ENCODE results near the gene IDI1.
"Not testable (repeated sequence)": the region's sequence is repeated elsewhere in the genome, so short reads cannot be mapped to it uniquely, and the experiment has no call there.

The IDI1 gene

DNA sequence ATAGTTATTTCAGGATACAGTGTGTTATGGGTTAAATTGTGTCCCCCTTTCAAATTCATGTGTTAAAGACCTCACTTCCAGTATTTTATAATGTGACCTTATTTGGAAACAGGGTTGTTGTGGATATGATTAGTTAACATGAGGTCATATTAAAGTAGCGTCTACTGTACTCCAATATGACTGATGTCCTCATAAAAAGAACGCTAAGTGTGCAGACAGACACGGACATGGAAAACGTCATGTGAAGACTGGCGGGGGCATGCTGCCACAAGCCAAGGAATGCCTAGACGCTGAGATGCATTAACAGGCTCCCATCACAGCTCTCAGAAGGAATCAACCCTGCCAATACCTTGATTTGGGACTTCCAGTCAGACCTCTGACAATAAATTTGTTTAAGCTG, 5.8 kb upstream of the IDI1 start:
- peaks cover 29 to 50% of the 10 kb centered on the region in 2 donors for H3K4me1 Mint-ChIP-seq
- ATAC-seq (replicated peaks): no peak
- no peaks in the 10 kb centered on the region for H3K9me3 Mint-ChIP-seq
- H3K4me3 Mint-ChIP-seq: peak overlapping the region; percentile 57 to 100
- no peaks in the 10 kb centered on the region for H3K27me3 Mint-ChIP-seq
- no peak overlapping the region for H3K27ac Mint-ChIP-seq
- peaks cover 26 to 46% of the 10 kb centered on the region in 2 donors for H3K36me3 Mint-ChIP-seq
- no peak for DNase-seq

DNA sequence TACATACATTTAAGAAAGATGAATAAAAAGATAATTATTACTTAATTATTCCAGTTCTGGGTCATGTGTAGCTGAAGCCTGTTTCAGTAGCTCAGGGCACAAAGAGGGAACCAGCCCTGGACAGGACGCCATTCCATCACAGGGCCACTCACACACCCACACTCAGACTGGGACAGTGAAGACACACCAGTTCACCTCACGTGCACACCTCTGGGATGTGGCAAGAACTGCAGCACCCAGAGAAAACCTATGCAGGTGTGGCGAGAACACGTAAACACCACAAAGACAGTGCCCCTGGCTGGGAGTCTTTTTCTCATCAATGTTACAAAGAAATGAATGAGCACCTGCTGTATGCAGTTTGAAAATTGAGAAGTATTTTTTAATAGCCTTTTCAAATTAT, 1.6 kb upstream of the IDI1 start:
- Mint-ChIP-seq H3K4me3 (peak overlapping the region; percentile 69 to 96), H3K27ac (peak overlapping the region; percentile 79), H3K4me1 (peaks cover 21 to 50% of the 10 kb centered on the region in 2 donors), H3K36me3 (peaks cover 33 to 54% of the 10 kb centered on the region in 2 donors), H3K27me3 (no peaks in the 10 kb centered on the region), H3K9me3 (no peaks in the 10 kb centered on the region)
- ATAC-seq (replicated peaks) (no peak), DNase-seq (peak; percentile 22)

DNA sequence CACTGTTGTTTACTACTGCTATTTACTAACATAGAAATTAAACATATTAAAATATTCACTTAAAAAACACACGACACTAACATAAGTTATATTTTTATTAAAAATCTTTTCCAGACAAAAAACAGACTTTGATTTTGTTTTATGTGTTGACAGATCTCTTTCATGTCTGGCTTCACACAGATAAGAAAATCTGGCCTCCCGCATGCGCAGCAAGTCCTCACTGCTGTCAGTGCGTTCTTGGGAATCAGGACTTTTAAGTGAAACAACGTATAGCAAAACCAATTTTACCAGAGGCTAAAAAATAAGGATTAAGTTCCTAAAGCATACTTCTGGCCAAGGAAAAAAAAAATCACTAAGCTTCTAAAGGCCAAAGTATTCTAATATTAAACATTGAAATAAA, 1.2 kb upstream of the IDI1 start:
- no peak for DNase-seq
- Mint-ChIP-seq H3K4me1 (peaks cover 24 to 51% of the 10 kb centered on the region in 2 donors), H3K27me3 (no peaks in the 10 kb centered on the region), H3K9me3 (no peaks in the 10 kb centered on the region), H3K36me3 (peaks cover 37 to 58% of the 10 kb centered on the region in 2 donors), H3K4me3 (peak overlapping the region; percentile 96), H3K27ac (peak overlapping the region; percentile 98)
- ATAC-seq (replicated peaks): no peak

DNA sequence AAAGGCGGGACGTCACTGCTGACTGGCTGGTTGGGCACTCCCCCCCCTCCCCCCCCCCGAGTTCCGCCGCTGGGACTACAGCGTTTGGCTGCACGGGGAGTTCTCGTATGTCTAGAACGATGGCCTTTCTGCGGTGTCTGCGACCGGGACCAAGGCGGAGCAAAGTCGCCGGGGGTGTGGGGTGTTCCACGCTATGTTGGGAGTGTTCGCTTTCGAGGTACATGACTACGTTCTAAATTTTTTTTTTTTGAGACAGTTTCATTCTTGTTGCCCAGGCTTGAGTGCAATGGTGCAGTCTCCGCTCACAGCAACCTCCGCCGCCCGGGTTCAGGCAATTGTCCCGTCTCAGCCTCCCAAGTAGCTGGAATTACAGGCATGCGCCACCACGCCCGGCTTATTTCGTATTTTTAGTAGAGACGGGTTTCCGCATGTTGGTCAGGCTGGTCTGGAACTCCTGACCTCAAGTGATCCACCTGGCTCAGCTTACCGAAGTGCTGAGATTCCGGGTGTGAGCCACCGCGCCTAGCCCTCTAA, 573 bp upstream of the IDI1 start:
- Mint-ChIP-seq H3K36me3 (peaks cover 39 to 61% of the 10 kb centered on the region in 2 donors), H3K9me3 (no peaks in the 10 kb centered on the region), H3K4me3 (peak overlapping the region; percentile 96), H3K27me3 (no peaks in the 10 kb centered on the region), H3K27ac (peak overlapping the region; percentile 98), H3K4me1 (peaks cover 27 to 51% of the 10 kb centered on the region in 2 donors)
- ATAC-seq (replicated peaks): no peak
- DNase-seq: no peak

DNA sequence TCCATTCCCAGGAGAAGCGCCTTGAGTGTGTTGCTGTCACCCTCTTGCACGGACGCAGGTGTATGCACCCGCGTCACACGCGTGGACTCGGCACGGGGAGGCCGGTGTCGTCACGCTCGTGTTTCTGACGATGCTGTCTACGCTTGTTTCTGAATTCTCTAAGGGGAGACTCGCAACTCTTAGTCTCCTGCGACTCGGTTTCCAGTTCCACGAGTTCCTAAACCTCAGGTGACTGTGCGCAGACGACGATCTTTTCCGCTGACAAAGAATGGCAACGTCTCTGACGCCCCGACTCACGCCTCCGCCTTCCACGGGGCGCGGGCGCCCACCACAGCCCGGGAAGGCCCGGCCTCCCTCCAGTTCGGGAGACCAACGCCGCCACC, 579 bp downstream of the IDI1 start:
- peaks cover 29 to 51% of the 10 kb centered on the region in 2 donors for H3K4me1 Mint-ChIP-seq
- H3K27ac Mint-ChIP-seq: peak overlapping the region; percentile 98
- H3K27me3 Mint-ChIP-seq: no peaks in the 10 kb centered on the region
- ATAC-seq (replicated peaks) (peak; percentile 15 to 17), DNase-seq (no peak)
- H3K9me3 Mint-ChIP-seq: no peaks in the 10 kb centered on the region
- peak overlapping the region; percentile 96 for H3K4me3 Mint-ChIP-seq
- H3K36me3 Mint-ChIP-seq: peaks cover 40 to 60% of the 10 kb centered on the region in 2 donors

DNA sequence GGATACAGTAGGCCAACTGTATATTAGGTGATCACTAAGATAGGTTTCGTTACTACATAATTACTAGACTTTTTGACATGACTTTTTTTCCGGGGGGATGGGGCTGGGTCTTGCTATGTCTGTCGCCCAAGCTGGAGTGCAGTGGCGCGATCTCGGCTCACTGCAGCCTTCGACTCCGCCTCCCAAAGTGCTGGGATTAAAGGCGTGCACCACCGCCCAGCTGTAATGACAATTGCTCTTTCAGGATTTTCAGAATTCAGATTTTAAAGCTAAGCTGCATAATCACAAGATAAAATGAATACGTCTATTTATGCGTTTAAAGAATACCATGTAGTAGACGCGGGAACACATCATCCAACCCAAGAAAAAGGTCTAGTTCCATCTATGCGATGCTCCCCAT, 982 bp downstream of the IDI1 start:
- ATAC-seq (replicated peaks) (no peak), DNase-seq (no peak)
- H3K4me1 Mint-ChIP-seq: peaks cover 30 to 50% of the 10 kb centered on the region in 2 donors
- peaks cover 41 to 59% of the 10 kb centered on the region in 2 donors for H3K36me3 Mint-ChIP-seq
- H3K27ac Mint-ChIP-seq: peak overlapping the region; percentile 98
- no peaks in the 10 kb centered on the region for H3K27me3 Mint-ChIP-seq
- peak overlapping the region; percentile 96 for H3K4me3 Mint-ChIP-seq
- H3K9me3 Mint-ChIP-seq: no peaks in the 10 kb centered on the region

DNA sequence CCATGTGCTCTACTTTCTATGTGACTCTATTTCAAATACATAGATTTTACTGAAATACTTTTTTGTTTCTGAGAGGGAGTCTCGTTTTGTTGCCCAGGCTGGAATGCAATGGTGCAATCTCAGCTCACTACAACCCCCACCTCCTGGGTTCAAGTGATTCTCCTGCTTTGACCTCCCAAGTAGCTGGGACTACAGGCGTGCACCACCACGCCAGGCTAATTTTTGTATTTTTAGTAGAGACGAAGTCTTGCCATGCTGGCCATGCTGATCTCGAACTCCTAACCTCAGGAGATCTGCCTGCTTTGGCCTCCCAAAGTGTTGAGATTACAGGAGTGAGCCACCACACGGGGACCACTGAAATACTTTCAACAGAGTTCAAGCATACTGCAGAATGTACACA, 3.5 kb downstream of the IDI1 start:
- DNase-seq: no peak
- ATAC-seq (replicated peaks): no peak
- H3K27ac Mint-ChIP-seq: peak overlapping the region; percentile 91
- peak overlapping the region; percentile 70 to 75 for H3K4me3 Mint-ChIP-seq
- peaks cover 25 to 41% of the 10 kb centered on the region in 2 donors for H3K4me1 Mint-ChIP-seq
- H3K27me3 Mint-ChIP-seq: no peaks in the 10 kb centered on the region
- no peaks in the 10 kb centered on the region for H3K9me3 Mint-ChIP-seq
- H3K36me3 Mint-ChIP-seq: peaks cover 33 to 49% of the 10 kb centered on the region in 2 donors

DNA sequence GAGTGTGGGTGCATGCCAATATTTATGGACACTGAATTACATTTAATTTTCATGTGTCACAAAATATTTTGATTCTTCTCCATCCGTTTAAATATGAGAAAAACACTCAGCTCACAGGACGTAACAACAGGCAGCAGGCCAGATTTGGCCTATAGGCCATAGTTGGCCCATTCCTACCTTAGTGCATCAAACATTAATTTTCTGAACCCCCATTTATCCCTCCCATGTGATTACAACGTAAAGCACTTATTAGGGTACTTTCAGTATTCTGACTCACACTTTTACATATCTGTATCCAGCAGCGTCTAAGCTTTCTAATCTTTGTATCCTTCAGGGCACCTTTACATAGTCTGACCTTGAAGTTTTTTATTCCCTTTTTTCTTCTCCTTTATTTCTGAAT, 4.0 kb downstream of the IDI1 start:
- ATAC-seq (replicated peaks) (no peak), DNase-seq (no peak)
- peak overlapping the region; percentile 70 to 75 for H3K4me3 Mint-ChIP-seq
- H3K27me3 Mint-ChIP-seq: no peaks in the 10 kb centered on the region
- no peaks in the 10 kb centered on the region for H3K9me3 Mint-ChIP-seq
- peaks cover 37 to 53% of the 10 kb centered on the region in 2 donors for H3K36me3 Mint-ChIP-seq
- peaks cover 28 to 41% of the 10 kb centered on the region in 2 donors for H3K4me1 Mint-ChIP-seq
- peak overlapping the region; percentile 91 for H3K27ac Mint-ChIP-seq

DNA sequence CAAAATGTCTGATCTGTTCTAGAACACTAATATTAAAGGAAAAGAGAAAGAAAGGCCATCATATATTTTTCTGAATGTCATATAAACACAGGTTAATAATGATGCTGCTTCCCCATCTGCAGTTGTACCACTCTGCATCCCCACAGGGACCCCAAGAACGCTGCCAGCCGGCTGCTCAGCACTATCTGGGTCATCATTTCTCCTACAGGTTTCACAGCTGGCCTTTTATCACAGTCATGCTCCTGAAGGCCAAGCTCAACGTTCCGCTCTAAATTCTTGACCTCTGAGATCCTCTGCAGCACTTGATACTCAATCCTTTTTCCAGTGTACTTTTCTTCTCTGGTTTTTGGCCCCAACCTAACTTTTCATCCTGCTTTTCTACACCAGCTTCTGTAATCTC, 4.8 kb downstream of the IDI1 start:
- peak overlapping the region; percentile 70 to 75 for H3K4me3 Mint-ChIP-seq
- peaks cover 37 to 53% of the 10 kb centered on the region in 2 donors for H3K36me3 Mint-ChIP-seq
- H3K9me3 Mint-ChIP-seq: no peaks in the 10 kb centered on the region
- peaks cover 28 to 41% of the 10 kb centered on the region in 2 donors for H3K4me1 Mint-ChIP-seq
- no peaks in the 10 kb centered on the region for H3K27me3 Mint-ChIP-seq
- H3K27ac Mint-ChIP-seq: peak overlapping the region; percentile 91
- DNase-seq: no peak
- ATAC-seq (replicated peaks): no peak

DNA sequence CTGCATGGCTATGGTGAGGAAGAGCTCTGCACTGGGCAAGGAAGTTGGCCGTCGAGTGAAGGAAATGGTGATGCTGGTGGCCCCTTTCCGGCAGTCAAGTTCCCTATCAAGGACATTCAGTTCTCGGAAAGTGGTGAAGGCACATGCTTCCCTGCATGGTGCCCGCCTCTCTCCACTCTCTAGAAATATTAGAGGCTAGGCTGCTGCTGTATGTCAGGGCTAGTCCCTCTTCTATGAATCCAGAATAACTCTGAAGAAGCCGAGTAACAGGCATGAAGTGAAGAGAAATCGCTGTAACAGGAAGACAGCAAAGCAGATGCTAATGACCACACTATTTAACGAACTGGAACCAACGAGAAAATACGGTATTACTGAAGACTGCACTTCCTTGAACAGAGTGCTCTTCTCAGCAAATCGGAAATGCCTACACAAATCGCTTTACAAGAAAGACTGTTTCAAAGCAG, 5.4 kb downstream of the IDI1 start:
- Mint-ChIP-seq H3K9me3 (no peaks in the 10 kb centered on the region), H3K27me3 (no peaks in the 10 kb centered on the region), H3K4me3 (peak overlapping the region; percentile 70 to 75), H3K4me1 (peaks cover 28 to 41% of the 10 kb centered on the region in 2 donors), H3K27ac (peak overlapping the region; percentile 91), H3K36me3 (peaks cover 34 to 47% of the 10 kb centered on the region in 2 donors)
- DNase-seq (no peak), ATAC-seq (replicated peaks) (peak; percentile 72 to 78)

DNA sequence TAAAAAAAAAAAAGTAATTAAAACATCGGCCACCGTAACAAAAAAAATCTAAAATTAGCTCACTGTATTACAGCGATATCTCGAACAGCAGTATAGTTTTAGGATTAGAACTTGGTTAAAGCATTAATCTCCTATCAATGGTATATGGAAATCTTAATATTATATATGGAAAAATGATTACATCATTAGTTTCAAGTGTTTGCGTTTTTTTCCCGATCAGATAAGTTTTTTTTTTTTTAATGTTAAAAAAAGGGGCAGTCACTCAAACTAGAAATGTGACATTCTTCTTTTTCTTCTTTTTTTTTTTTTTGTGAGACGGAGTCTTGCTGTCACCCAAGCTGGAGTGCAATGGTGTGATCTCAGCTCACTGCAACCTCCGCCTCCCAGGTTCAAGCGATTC, 7.4 kb downstream of the IDI1 start:
- Mint-ChIP-seq H3K4me3 (no peak overlapping the region), H3K27me3 (no peaks in the 10 kb centered on the region), H3K27ac (no peak overlapping the region), H3K36me3 (peaks cover 36 to 52% of the 10 kb centered on the region in 2 donors), H3K4me1 (peaks cover 34 to 44% of the 10 kb centered on the region in 2 donors), H3K9me3 (no peaks in the 10 kb centered on the region)
- DNase-seq: no peak
- ATAC-seq (replicated peaks): no peak

DNA sequence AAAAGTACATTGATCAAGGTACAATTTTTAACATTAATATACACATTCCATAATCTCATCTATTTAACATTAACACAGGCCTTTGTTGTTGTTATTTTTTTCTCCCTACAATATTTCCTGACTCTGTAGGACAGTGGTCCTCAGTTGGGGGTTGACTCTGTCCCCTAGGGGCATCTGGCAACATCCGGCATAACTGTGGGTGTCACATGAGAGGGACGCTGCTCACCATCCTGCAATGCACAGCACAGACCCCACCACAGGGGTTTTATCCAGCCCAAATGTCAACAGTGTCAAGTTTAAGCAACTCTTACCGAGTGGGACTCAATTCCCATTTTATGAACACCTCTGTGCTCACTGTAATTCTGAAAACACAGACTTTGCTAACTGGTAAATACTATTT, 8.8 kb downstream of the IDI1 start:
- no peak overlapping the region for H3K4me3 Mint-ChIP-seq
- H3K27ac Mint-ChIP-seq: no peak overlapping the region
- H3K36me3 Mint-ChIP-seq: peaks cover 35 to 53% of the 10 kb centered on the region in 2 donors
- H3K27me3 Mint-ChIP-seq: no peaks in the 10 kb centered on the region
- no peaks in the 10 kb centered on the region for H3K9me3 Mint-ChIP-seq
- ATAC-seq (replicated peaks) (no peak), DNase-seq (no peak)
- peaks cover 32 to 40% of the 10 kb centered on the region in 2 donors for H3K4me1 Mint-ChIP-seq

DNA sequence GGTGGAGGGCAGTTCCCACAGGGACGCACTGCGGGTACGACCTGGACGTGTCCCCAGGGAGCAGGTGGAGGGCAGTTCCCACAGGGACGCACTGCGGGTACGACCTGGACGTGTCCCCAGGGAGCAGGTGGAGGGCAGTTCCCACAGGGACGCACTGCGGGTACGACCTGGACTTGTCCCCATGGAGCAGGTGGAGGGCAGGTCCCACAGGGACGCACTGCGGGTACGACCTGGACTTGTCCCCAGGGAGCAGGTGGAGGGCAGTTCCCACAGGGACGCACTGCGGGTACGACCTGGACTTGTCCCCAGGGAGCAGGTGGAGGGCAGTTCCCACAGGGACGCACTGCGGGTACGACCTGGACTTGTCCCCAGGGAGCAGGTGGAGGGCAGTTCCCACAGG, 10.2 kb downstream of the IDI1 start:
- peaks cover 20 to 27% of the 10 kb centered on the region in 2 donors for H3K4me1 Mint-ChIP-seq
- not testable (repeated sequence) for H3K27me3 Mint-ChIP-seq

DNA sequence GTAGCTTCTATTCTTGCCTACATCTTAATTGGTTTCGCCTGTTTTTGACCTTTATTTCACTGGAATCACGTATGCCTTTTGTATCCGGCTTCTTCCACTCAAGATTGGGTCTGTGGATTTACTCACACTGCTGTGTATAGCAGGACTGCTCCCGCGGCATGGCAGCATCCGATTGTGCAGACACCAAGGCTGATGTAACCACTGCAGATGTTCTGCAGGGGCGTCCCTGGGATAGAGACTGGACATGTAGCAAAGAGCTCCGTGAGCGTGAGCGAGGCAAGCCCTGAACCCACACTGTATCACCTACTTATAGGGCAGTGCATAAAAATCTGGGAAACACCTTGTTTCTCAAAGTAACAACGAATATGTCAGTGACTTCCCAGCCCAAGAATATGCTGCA, 11.8 kb downstream of the IDI1 start:
- Mint-ChIP-seq H3K27ac (peak overlapping the region; percentile 78), H3K4me1 (peaks cover 16 to 19% of the 10 kb centered on the region in 2 donors), H3K4me3 (no peak overlapping the region), H3K36me3 (peaks cover 22 to 38% of the 10 kb centered on the region in 2 donors), H3K9me3 (no peaks in the 10 kb centered on the region), H3K27me3 (no peaks in the 10 kb centered on the region)
- ATAC-seq (replicated peaks): no peak
- no peak for DNase-seq

More for the DNA sequence above, 10.2 kb downstream of the IDI1 start:
- H3K27ac Mint-ChIP-seq; H3K4me3 Mint-ChIP-seq; ATAC-seq (replicated peaks); DNase-seq; H3K9me3 Mint-ChIP-seq: not testable (repeated sequence)
- peaks cover 29 to 42% of the 10 kb centered on the region in 2 donors for H3K36me3 Mint-ChIP-seq

DNA sequence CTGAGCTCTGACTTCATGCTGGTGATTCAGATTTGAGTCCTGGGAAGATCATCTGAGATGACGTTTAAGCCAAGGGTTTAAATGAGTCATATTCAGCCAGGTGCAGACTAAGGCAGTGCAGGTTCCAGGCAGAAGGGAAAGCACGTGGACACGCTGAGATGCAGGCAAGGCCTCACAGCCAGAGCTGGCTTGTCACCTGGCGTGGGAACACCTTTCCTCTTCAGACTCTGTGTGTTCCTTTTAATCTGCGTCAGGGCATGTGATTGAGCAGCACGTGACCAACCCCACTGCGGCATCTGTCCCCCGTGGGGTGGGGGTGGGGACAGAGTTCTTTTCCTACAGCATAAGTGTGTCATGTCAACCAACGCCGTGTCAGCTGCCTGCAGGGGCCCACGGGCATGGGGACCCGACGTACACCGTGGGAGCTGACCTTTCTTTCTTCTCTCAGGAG, 12.6 kb downstream of the IDI1 start:
- DNase-seq: peak; percentile 42
- Mint-ChIP-seq H3K27me3 (no peaks in the 10 kb centered on the region), H3K4me3 (no peak overlapping the region), H3K9me3 (no peaks in the 10 kb centered on the region), H3K36me3 (peaks cover 22 to 38% of the 10 kb centered on the region in 2 donors), H3K27ac (peak overlapping the region; percentile 93), H3K4me1 (peaks cover 16 to 19% of the 10 kb centered on the region in 2 donors)
- ATAC-seq (replicated peaks): peak; percentile 60 to 97

Measured in stimulated activated naive B cell treated with anti-CD40 and anti-IgM and Interleukin-4, amounts not matched to agents 10 μg/mL and 1 μg/mL and 100 μg/mL, for 72 hours (primary cell).